Measurements from ENCODE around the gene TPSB2.

DNA sequence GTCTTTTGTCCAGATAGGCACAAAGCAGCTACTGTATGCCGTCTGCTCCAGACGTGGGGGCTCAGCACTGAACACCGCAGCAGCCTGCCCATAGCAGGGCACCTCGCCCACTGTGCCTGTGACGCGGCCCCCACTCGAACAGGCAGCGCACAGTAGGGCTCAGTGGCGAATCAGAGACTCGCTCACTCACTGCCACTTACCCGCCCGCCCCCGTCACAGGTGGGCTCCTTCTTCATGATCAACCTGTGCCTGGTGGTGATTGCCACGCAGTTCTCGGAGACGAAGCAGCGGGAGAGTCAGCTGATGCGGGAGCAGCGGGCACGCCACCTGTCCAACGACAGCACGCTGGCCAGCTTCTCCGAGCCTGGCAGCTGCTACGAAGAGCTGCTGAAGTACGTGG is 28.5 kb downstream of the TPSB2 start:
- TF ChIP-seq, protein P1, sequence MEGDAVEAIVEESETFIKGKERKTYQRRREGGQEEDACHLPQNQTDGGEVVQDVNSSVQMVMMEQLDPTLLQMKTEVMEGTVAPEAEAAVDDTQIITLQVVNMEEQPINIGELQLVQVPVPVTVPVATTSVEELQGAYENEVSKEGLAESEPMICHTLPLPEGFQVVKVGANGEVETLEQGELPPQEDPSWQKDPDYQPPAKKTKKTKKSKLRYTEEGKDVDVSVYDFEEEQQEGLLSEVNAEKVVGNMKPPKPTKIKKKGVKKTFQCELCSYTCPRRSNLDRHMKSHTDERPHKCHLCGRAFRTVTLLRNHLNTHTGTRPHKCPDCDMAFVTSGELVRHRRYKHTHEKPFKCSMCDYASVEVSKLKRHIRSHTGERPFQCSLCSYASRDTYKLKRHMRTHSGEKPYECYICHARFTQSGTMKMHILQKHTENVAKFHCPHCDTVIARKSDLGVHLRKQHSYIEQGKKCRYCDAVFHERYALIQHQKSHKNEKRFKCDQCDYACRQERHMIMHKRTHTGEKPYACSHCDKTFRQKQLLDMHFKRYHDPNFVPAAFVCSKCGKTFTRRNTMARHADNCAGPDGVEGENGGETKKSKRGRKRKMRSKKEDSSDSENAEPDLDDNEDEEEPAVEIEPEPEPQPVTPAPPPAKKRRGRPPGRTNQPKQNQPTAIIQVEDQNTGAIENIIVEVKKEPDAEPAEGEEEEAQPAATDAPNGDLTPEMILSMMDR (conservative IDR thresholded peaks at IDR 0.05; ENCODE audit: low read depth, low read length): no peak
- no peak for TF ChIP-seq EZH2 (IDR thresholded peaks at IDR 0.05; ENCODE audit: low read length, unreplicated experiment)
